ENCODE data around the gene UGT1A10.
"Not testable (repeated sequence)": the region's sequence is repeated elsewhere in the genome, so short reads cannot be mapped to it uniquely, and the experiment has no call there.

The UGT1A10 gene

GRCh38 chr2:233636306-233636705, at the start of gene UGT1A10:
Gene UGT1A10, plus strand, starts transcription at chr2:233636448. Its CDS starts 75 bp downstream, at chr2:233636523.
- DNase-seq = not testable (repeated sequence)

- DNase-seq = no peak
Observed at GRCh38 chr2:233588400-233588799, 47.8 kb upstream of the UGT1A10 start.

- DNase-seq = not testable (repeated sequence)
Observed at GRCh38 chr2:233592706-233593105, 43.5 kb upstream of the UGT1A10 start.

GRCh38 chr2:233593201-233593600, 43.0 kb upstream of the UGT1A10 start:
- no peak for DNase-seq

GRCh38 chr2:233597522-233597921, 38.7 kb upstream of the UGT1A10 start:
- DNase-seq = no peak

- no peak for DNase-seq
Observed at GRCh38 chr2:233598952-233599351, 37.3 kb upstream of the UGT1A10 start.

GRCh38 chr2:233600386-233600785, 35.9 kb upstream of the UGT1A10 start:
- no peak for DNase-seq

GRCh38 chr2:233602076-233602475, 34.2 kb upstream of the UGT1A10 start:
- DNase-seq = no peak

- no peak for DNase-seq
Observed at GRCh38 chr2:233603520-233603919, 32.7 kb upstream of the UGT1A10 start.

- no peak for DNase-seq
Observed at GRCh38 chr2:233604826-233605225, 31.4 kb upstream of the UGT1A10 start.

GRCh38 chr2:233605680-233606079, 30.6 kb upstream of the UGT1A10 start:
- DNase-seq = no peak

GRCh38 chr2:233611284-233611683, 25.0 kb upstream of the UGT1A10 start:
- no peak for DNase-seq

- not testable (repeated sequence) for DNase-seq
Observed at GRCh38 chr2:233617476-233617875, 18.8 kb upstream of the UGT1A10 start, which contains the start of gene UGT1A8. Gene UGT1A8, plus strand, starts transcription at chr2:233617633. Its CDS starts 75 bp downstream, at chr2:233617708.

GRCh38 chr2:233620204-233620603, 16.0 kb upstream of the UGT1A10 start:
- DNase-seq = no peak

GRCh38 chr2:233621863-233622262, 14.4 kb upstream of the UGT1A10 start:
- not testable (repeated sequence) for DNase-seq

GRCh38 chr2:233627331-233628025, 8.8 kb upstream of the UGT1A10 start:
- DNase-seq = no peak

GRCh38 chr2:233638836-233639235, 2.6 kb downstream of the UGT1A10 start:
- DNase-seq = no peak

- DNase-seq = no peak
Observed at GRCh38 chr2:233639860-233640259, 3.6 kb downstream of the UGT1A10 start.

- DNase-seq = no peak
Observed at GRCh38 chr2:233643128-233643527, 6.9 kb downstream of the UGT1A10 start.

GRCh38 chr2:233646033-233646432, 9.8 kb downstream of the UGT1A10 start:
- not testable (repeated sequence) for DNase-seq

GRCh38 chr2:233650981-233651380, 14.7 kb downstream of the UGT1A10 start:
- no peak for DNase-seq

GRCh38 chr2:233651430-233651829, 15.2 kb downstream of the UGT1A10 start:
- DNase-seq = no peak

- no peak for DNase-seq
Observed at GRCh38 chr2:233654501-233654900, 18.3 kb downstream of the UGT1A10 start.

- no peak for DNase-seq
Observed at GRCh38 chr2:233655043-233655442, 18.8 kb downstream of the UGT1A10 start.

GRCh38 chr2:233655943-233656342, 19.7 kb downstream of the UGT1A10 start:
- not testable (repeated sequence) for DNase-seq

All from activated CD4-positive, alpha-beta T cell treated with anti-CD3 and anti-CD28 coated beads, Interleukin-2, Interleukin-6, amounts not matched to agents 100 ng/mL and 50 ng/mL, durations not matched to agents 16 hours and 8 hours (primary cell).